Central memory CD8-positive, alpha-beta T cell (primary cell): ENCODE results near the gene FOXN3.
A peak's percentile ranks its signal among the peaks of the same experiment; 100 is the strongest.

Source experiments
- ATAC-seq: fragments of 150-1000 bp; cut with Tn5 transposase; replicated peaks from 2 replicates; pipeline ENCODE4 v1.10.0; 2022; ENCODE audit warnings: mild to moderate bottlenecking, moderate FRiP score, moderate number of reproducible peaks; ENCODE audit not compliant: poor library complexity, severe bottlenecking; ENCODE audit errors: extremely low read depth
- DNase-seq, 2 donors: peaks; one replicate each; pipeline ENCODE4 v3.0.0; 2021; ENCODE audit warnings: low spot score in 2 of 2
- H3K27ac Mint-ChIP-seq: one replicate; pipeline ENCODE4 v1.8.0; 2022; ENCODE audit warnings: low read depth, mild to moderate bottlenecking, moderate library complexity, mixed read lengths
- H3K27me3 Mint-ChIP-seq: one replicate; pipeline ENCODE4 v1.8.0; 2022; ENCODE audit warnings: mixed read lengths
- H3K36me3 Mint-ChIP-seq: one replicate; pipeline ENCODE4 v1.8.0; 2022; ENCODE audit warnings: mild to moderate bottlenecking, moderate library complexity, mixed read lengths; ENCODE audit not compliant: insufficient read depth
- H3K4me1 Mint-ChIP-seq: one replicate; pipeline ENCODE4 v1.8.0; 2022; ENCODE audit warnings: mixed read lengths
- H3K4me3 Mint-ChIP-seq: one replicate; pipeline ENCODE4 v1.8.0; 2022; ENCODE audit warnings: mild to moderate bottlenecking, moderate library complexity, mixed read lengths
- H3K9me3 Mint-ChIP-seq: one replicate; pipeline ENCODE4 v1.8.0; 2022; ENCODE audit warnings: mixed read lengths

FOXN3 gene

DNA sequence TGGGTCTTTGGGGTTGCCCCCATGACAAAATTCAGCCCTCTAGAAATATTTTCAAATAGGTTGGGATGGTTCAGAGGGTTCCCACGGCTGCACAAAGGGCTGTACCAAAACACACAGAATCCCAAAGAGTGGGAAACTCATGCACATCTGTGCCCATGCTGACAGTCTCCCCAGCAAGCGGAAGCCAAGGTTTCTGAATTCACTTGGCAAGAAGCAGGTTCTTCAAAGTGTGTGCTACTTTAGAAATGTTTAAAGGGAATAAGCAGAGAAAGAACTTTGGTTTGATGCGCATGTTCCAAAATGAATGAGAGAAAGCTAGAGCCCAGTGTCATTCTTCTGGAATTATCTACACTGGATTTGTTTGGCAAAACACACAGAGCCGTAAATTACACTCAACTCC, 46.7 kb downstream of the FOXN3 start:
- H3K27ac Mint-ChIP-seq = no peak overlapping the region
- H3K36me3 Mint-ChIP-seq = peaks cover 1% of the 10 kb centered on the region
- H3K9me3 Mint-ChIP-seq = no peaks in the 10 kb centered on the region
- H3K27me3 Mint-ChIP-seq = no peaks in the 10 kb centered on the region
- DNase-seq (no peak), ATAC-seq (no peak)
- no peak overlapping the region for H3K4me3 Mint-ChIP-seq
- H3K4me1 Mint-ChIP-seq = peaks cover 61% of the 10 kb centered on the region

DNA sequence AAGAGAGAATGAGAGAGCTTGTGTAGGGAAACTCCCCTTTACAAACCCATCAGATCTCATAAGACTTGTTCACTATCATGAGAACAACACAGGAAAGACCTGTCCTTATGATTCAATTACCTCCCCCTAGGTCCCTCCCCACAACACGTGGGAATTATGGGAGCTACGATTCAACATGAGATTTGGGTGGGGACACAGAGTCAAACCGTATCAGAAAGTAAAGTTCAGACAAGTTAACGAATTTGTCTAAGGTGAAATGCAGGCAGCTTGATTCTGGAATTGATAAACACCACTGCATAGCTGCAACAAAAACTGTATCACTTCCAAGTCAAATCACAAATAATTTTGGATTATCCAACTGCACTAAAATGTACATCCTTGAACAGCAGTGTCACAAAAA, 47.4 kb downstream of the FOXN3 start:
- Mint-ChIP-seq H3K4me3 (no peak overlapping the region), H3K27me3 (no peaks in the 10 kb centered on the region), H3K27ac (no peak overlapping the region), H3K9me3 (no peaks in the 10 kb centered on the region), H3K4me1 (peaks cover 61% of the 10 kb centered on the region), H3K36me3 (peaks cover 6% of the 10 kb centered on the region)
- ATAC-seq (no peak), DNase-seq (no peak)

DNA sequence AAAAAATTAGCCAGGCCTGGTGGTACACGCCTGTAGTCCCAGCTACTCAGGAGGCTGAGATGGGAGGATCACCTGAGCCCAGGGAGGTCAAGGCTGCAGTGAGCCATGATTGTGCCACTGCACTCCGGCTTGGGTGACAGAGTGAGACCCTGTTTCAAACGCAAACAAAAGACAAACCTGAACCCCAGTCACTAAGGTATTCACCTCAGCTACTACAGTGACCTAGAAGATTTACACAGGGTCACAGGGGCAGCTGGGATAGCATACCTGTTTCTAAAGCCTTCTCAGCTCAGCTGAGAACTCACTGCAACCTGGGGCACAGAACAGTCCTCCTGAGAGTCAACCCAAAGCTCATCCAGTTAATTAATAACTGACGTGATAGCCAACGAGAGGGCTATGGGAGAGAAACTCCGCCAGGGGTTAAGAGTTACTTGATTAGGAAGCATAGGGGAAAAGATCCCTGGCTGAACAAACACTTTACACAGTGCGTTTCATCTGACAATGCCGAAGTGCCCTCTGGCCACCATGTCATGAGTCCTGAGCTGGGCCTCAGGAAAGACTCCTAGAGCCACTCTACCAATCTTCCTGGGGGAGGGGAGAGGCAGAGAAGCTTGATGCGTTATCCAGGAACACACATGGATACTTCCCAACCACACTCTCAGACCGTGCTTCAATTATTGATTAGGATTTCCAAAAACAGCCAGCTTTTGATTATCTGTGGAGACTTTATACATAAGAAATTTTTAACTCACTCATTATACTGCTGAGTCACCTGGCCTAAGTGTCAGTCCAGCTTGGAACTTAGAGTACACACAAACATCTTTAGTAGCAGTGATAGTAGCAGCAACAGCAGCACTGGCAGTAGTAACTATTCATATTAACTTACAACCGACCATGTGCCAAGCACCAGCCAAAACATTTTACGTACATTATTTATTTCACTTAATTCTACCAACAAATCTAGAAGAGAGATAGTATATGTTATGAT, 48.2 kb downstream of the FOXN3 start:
- Mint-ChIP-seq H3K4me1 (peaks cover 64% of the 10 kb centered on the region), H3K4me3 (no peak overlapping the region), H3K27me3 (no peaks in the 10 kb centered on the region), H3K36me3 (peaks cover 6% of the 10 kb centered on the region), H3K27ac (no peak overlapping the region), H3K9me3 (no peaks in the 10 kb centered on the region)
- no peak for ATAC-seq
- no peak for DNase-seq

DNA sequence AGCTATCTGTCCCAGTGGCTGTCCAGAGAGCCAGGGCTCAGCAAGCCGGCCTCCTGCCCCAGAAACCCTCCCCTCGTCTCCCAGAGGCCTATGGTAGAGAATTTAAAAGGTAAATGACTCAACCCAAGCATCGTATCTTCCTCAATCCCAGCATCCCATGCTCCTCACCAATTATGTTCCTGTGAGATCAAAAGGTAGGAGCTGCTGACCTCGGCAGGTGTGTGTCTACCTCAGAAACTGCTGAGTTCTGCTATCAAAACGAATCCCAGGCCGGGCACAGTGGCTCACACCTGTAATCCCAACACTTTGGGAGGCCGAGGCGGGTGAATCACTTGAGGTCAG, 49.3 kb downstream of the FOXN3 start:
- peak overlapping the region; percentile 32 for H3K27ac Mint-ChIP-seq

DNA sequence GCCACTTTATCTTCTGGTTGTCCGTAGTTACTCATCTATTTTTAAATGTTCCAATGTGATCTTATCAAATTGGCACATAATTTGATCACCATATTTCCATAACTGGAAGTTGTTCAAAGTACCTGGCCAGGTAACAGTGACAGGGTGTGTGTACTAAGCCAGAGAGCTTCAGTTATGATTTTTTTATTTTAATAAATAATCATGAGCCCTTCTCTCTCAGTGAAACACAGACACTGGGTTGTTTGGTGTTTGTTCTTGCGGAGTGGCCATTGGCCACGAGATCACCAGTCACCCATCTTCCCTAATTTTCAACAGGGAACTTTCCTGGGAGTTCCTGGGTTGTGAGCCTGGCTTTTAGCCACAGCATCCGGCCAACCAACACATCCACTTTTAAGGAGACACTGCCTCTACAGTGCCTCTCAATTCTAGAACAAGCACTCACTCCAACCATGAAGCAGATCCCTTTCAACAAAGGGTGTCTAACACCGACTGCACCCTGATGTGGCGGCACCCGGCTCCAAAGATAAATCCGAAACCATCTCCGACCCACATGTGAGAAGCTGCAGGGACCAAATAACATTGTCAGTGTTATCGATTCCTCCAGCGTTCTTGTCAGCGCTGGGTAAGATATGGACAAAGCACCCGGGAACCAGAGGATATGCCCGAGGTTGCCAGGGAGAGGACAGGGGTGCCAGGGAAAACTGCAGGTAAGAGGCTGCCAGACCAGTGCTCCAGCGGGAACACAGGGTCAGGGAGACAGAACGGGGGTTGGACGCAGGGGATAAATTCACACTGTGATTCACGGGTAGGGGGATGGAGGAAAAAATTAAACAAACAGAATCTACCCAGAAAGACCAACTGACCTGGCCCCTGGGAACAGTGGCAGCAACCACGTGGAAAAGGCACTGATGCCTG, 49.9 kb downstream of the FOXN3 start:
- peak overlapping the region; percentile 32 for H3K27ac Mint-ChIP-seq
- peaks cover 61% of the 10 kb centered on the region for H3K4me1 Mint-ChIP-seq
- no peak for ATAC-seq
- no peak overlapping the region for H3K4me3 Mint-ChIP-seq
- H3K27me3 Mint-ChIP-seq = no peaks in the 10 kb centered on the region
- H3K36me3 Mint-ChIP-seq = peaks cover 14% of the 10 kb centered on the region
- no peak for DNase-seq
- H3K9me3 Mint-ChIP-seq = no peaks in the 10 kb centered on the region

More for the DNA sequence above, 49.3 kb downstream of the FOXN3 start:
- Mint-ChIP-seq H3K27me3 (no peaks in the 10 kb centered on the region), H3K4me1 (peaks cover 65% of the 10 kb centered on the region), H3K36me3 (peaks cover 12% of the 10 kb centered on the region), H3K9me3 (no peaks in the 10 kb centered on the region), H3K4me3 (no peak overlapping the region)
- no peak for DNase-seq
- no peak for ATAC-seq

DNA sequence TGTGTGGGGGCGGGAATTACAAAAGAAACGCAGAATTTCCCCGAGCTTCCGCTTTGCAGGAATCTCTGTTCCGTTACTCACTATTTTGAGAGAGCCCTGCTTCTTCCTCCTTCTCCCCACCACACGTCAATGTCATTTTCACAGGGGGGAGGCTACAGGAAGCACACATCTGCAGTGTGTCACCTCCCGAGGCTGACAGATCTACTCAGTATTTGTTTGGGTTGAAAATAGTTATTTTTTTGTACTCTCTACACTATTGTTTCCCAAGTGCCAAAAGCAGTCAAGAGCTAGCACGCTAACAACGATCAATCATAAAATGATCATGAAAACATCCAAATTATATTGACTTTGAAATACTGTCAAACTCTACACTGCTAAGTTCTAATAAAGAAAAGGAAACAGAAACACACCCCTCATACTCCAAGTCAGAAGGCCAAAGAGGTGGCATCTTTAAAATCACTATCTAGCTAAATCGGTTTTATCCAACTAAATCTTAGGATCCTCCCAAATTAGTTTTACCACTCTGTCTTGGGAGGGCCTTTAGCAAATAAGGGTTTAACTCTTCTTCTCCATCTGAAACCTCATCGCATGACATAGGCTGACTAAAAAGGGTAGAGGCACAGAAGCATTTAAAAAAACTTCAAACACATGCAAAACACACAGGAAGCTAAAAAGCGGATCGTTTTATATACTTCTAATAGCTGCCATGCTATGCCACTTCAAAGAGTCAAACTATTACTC, 51.8 kb downstream of the FOXN3 start:
- H3K9me3 Mint-ChIP-seq = no peaks in the 10 kb centered on the region
- peak; percentile 96 for ATAC-seq
- DNase-seq = peak in 1 of 2 donors; percentile 32
- H3K4me3 Mint-ChIP-seq = peak overlapping the region; percentile 80
- peaks cover 53% of the 10 kb centered on the region for H3K4me1 Mint-ChIP-seq
- H3K36me3 Mint-ChIP-seq = peaks cover 18% of the 10 kb centered on the region
- peak overlapping the region; percentile 94 for H3K27ac Mint-ChIP-seq
- no peaks in the 10 kb centered on the region for H3K27me3 Mint-ChIP-seq

DNA sequence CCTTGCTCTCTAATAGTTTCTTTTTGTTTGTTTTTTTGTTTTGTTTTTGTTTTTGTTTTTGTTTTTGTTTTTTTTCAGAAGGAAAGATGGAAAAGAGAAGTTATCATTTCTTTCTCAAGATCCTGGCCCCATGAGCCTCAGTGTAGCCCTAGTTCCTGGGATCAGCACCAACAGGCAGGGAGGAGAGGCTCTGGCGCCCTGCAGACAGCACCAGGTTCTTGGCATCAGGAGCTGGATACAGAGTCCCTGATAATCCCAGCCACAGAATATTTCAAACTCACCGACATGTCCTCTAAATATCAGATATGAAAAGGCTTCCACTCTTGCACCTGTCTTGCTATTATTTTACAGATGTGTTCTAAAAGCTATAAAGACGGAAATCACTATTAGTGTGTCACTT, 52.7 kb downstream of the FOXN3 start:
- no peak for DNase-seq
- peak overlapping the region; percentile 94 for H3K27ac Mint-ChIP-seq
- peak overlapping the region; percentile 80 for H3K4me3 Mint-ChIP-seq
- no peak for ATAC-seq
- no peaks in the 10 kb centered on the region for H3K9me3 Mint-ChIP-seq
- no peaks in the 10 kb centered on the region for H3K27me3 Mint-ChIP-seq
- peaks cover 62% of the 10 kb centered on the region for H3K4me1 Mint-ChIP-seq
- H3K36me3 Mint-ChIP-seq = peaks cover 26% of the 10 kb centered on the region

DNA sequence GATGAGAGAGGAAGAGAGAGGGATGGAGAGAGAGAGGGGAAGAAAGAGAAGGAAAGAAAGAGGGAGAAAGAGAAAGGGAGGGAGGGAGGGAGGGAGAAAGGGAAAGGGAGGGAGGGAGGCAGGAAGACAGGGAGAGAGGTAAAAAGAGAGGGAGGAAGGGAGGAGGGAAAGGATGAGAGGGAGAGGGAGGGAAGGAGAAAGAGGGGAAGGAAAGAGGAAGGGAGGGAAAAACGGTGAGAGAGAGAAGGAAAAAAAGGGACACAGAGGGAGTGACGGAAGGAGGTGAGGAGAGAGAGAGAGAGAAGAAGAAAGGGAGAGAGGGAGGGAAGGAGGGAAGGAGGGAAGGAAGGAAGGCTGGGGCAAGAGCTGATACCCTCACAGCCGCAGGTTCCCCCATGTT, 56.8 kb downstream of the FOXN3 start:
- DNase-seq = no peak
- H3K27ac Mint-ChIP-seq = peak overlapping the region; percentile 92
- peaks cover 52% of the 10 kb centered on the region for H3K4me1 Mint-ChIP-seq
- H3K27me3 Mint-ChIP-seq = no peaks in the 10 kb centered on the region
- H3K4me3 Mint-ChIP-seq = peak overlapping the region; percentile 57
- no peak for ATAC-seq
- H3K36me3 Mint-ChIP-seq = peaks cover 24% of the 10 kb centered on the region
- no peaks in the 10 kb centered on the region for H3K9me3 Mint-ChIP-seq

DNA sequence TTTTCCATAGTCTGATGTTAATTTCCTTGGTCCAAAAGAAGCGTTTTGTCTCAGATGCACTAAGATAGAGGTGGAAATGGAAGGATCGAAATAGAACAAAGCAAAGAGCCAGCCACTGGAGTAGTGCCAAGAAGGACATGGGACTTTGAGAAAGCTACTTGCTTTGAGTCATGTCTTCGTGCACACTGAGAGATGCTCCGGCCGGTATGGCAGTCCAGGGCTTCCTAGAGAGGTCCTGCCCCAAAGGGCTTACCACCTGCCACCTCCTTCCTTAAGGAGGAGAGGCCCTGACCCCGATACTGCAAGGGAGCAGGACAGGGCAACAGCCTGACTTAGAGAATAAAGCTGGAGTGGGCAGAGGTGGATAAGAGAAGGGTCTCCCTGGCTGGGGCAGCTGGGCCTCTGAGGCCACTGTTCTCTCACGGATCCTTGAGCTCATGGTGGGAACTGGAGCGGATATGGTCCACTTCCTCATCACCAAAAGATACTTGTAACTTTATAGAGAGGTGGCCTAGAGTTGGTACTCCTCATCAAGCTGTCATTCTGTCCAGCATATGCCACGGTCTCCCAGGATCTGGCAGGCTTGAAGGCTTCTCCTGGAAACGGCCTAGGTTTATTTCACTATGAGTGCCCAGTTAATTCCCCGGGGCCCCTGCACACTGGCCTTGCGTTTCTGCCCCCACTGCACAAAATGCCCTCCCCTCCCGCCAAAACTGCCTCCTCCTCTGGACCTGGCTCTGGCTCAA, 57.4 kb downstream of the FOXN3 start:
- Mint-ChIP-seq H3K27ac (peak overlapping the region; percentile 92), H3K36me3 (peaks cover 21% of the 10 kb centered on the region), H3K4me1 (peaks cover 45% of the 10 kb centered on the region), H3K4me3 (peak overlapping the region; percentile 57), H3K27me3 (no peaks in the 10 kb centered on the region), H3K9me3 (no peaks in the 10 kb centered on the region)
- ATAC-seq (no peak), DNase-seq (no peak)

DNA sequence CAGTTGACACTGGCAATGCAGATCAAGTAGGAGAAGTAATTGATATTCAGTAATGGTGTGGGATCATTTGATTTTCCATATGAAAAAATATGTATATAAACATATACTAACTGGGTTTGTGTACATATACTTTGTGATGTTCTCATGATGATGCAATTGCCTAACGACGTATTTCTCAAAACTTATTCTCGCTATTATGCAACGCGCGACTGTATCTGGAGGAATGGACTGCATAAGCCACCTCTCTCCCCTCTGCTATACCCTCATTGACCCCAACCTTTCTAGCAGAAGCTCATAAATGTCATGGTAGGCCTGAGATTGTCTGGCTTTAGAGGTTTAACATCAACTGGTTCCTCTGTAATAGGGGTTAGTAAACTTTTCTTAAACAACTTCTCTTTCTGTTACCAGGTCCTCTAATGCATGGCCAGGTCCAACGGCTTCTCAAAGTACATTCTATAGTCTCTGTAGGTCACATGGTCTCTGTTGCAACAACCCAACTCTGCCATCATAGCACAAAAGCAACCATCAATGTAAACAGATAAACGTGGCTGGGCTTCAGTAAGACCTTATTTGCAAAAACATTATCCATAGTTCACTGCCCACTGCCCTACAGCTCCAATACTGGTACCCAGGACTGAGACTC, 59.3 kb downstream of the FOXN3 start:
- Mint-ChIP-seq H3K4me3 (no peak overlapping the region), H3K27ac (no peak overlapping the region), H3K27me3 (no peaks in the 10 kb centered on the region), H3K4me1 (peaks cover 37% of the 10 kb centered on the region), H3K36me3 (peaks cover 15% of the 10 kb centered on the region), H3K9me3 (no peaks in the 10 kb centered on the region)
- DNase-seq (no peak), ATAC-seq (no peak)

DNA sequence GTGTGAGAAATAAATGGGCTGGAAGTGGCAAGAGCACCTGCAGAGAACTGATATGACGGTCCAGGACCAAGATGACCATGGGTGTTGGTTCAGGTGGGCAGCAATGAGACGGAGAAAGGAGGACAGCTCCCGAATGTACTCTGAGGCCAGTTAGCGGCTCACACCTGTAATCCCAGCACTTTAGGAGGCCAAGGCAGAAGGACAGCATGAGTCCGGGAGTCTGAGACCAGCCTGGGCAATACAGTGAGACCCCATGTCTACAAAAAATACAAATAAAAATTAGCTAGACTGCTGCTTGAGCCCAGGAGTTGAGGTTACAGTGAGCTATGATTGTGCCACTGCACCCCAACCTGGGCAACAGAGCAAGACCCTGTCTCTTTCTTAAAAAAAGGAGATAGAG, 60.1 kb downstream of the FOXN3 start:
- ATAC-seq (no peak), DNase-seq (no peak)
- no peaks in the 10 kb centered on the region for H3K27me3 Mint-ChIP-seq
- H3K9me3 Mint-ChIP-seq = no peaks in the 10 kb centered on the region
- H3K36me3 Mint-ChIP-seq = peaks cover 13% of the 10 kb centered on the region
- H3K27ac Mint-ChIP-seq = no peak overlapping the region
- no peak overlapping the region for H3K4me3 Mint-ChIP-seq
- H3K4me1 Mint-ChIP-seq = peaks cover 42% of the 10 kb centered on the region
